Measurements from ENCODE around the gene HOXC9. TPM values are rescaled to one million over a fixed set of nuclear protein-coding genes. Genes with fewer than 3 reads are reported as not detected.
A peak's percentile ranks its signal among the peaks of the same experiment; 100 is the strongest.

HOXC9 gene
- total RNA-seq, 1 experiment from 2014 or later = not detected

DNA sequence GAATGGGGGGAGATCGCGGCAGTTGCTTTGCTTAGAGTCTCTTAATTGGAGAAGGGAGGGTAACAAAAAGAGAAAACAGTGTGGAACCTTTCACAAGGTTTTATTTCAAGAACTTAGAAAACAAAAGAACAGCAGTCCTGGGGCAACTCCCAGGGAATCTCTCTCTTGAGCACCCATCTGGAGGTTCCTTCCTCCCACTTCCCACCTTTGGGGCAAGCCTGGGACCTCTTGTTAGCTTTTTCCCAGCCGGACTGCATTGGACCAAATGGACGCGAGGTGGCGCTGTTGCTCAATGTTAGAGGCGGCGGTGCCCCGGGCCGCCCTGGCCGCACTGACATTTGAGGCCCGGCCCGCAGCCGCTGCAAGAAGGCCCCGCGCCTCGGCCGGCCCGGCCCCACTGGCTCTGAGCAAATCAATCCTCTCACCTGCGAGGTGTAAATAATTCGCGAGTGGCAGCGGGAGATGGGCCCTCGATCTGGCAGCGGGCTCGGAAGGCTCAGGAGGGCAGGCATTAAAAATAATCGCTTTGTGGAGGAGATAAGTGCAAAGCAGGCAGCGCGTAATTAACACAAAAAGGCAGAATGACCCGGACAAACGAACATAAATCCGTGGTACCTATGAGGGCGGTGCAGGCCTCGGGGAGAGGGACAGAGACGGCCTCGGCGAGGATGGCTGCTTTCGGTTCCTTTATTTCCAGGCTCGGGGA, 6.0 kb downstream of the HOXC9 start:
- TF ChIP-seq, protein P1, sequence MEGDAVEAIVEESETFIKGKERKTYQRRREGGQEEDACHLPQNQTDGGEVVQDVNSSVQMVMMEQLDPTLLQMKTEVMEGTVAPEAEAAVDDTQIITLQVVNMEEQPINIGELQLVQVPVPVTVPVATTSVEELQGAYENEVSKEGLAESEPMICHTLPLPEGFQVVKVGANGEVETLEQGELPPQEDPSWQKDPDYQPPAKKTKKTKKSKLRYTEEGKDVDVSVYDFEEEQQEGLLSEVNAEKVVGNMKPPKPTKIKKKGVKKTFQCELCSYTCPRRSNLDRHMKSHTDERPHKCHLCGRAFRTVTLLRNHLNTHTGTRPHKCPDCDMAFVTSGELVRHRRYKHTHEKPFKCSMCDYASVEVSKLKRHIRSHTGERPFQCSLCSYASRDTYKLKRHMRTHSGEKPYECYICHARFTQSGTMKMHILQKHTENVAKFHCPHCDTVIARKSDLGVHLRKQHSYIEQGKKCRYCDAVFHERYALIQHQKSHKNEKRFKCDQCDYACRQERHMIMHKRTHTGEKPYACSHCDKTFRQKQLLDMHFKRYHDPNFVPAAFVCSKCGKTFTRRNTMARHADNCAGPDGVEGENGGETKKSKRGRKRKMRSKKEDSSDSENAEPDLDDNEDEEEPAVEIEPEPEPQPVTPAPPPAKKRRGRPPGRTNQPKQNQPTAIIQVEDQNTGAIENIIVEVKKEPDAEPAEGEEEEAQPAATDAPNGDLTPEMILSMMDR (conservative IDR thresholded peaks at IDR 0.05) = peak; percentile 96
- WGBS (ENCODE audit: extremely low coverage, insufficient read length, low lambda C conversion rate) = no CpG with 5 or more reads among the region's 39 CpGs
- Histone ChIP-seq H3K18ac (ENCODE audit: insufficient read length, low read depth, low read length) (no peak overlapping the region), H4K20me1 (ENCODE audit: control insufficient read depth, insufficient read depth, insufficient read length) (no peaks in the 10 kb centered on the region), H3K4me1 (ENCODE audit: insufficient read depth, low read length) (no peaks in the 10 kb centered on the region), H3K9me3 (ENCODE audit: control insufficient read depth, low read depth, low read length) (no peaks in the 10 kb centered on the region), H3K23ac (ENCODE audit: insufficient read length, low read depth, low read length) (no peak overlapping the region), H3K79me1 (ENCODE audit: insufficient read depth, low read depth, low read length, poor library complexity, severe bottlenecking) (no peaks in the 10 kb centered on the region), H2AFZ (ENCODE audit: low read length) (no peak overlapping the region), H2AK5ac (ENCODE audit: insufficient read length, low read length) (no peak overlapping the region), H3K4ac (ENCODE audit: low read depth, low read length) (no peak overlapping the region), H3K27ac (ENCODE audit: insufficient read length, low read depth, low read length) (no peak overlapping the region), H2BK5ac (ENCODE audit: insufficient read length, low read length) (no peak overlapping the region), H3K9ac (ENCODE audit: extremely low read depth, insufficient read length, low read length) (no peak overlapping the region), H3K4me2 (ENCODE audit: insufficient read depth, insufficient read length, low read length) (no peak overlapping the region), H2BK120ac (ENCODE audit: low read depth, low read length, poor library complexity, severe bottlenecking) (no peak overlapping the region), H4K8ac (replicated peaks; ENCODE audit: insufficient read length, low read depth, low read length) (no peak overlapping the region), H3K56ac (ENCODE audit: insufficient read length, low read depth, low read length) (no peak overlapping the region), H3T11ph (ENCODE audit: low read length) (no peak overlapping the region), H3K14ac (ENCODE audit: insufficient read depth, low read length) (no peak overlapping the region), H3K23me2 (ENCODE audit: insufficient read length, low read depth, low read length, poor library complexity, severe bottlenecking) (no peaks in the 10 kb centered on the region), H4K5ac (ENCODE audit: insufficient read length, low read depth, low read length) (no peak overlapping the region), H4K91ac (ENCODE audit: insufficient read length, low read depth, low read length) (no peak overlapping the region), H2BK12ac (ENCODE audit: insufficient read length, low read depth, low read length) (no peak overlapping the region), H3K27me3 (ENCODE audit: insufficient read depth, low read length) (peaks cover 96% of the 10 kb centered on the region), H3K79me2 (ENCODE audit: insufficient read depth, low read length) (no peaks in the 10 kb centered on the region), H2BK20ac (ENCODE audit: low read depth, low read length, poor library complexity, severe bottlenecking) (no peak overlapping the region), H2BK15ac (ENCODE audit: low read depth, low read length) (no peak overlapping the region)
- Mint-ChIP-seq H3K27ac (no peak overlapping the region; a peak in 1 of 7 replicates), H3K9me3 (peaks cover 4 to 7% of the 10 kb centered on the region in 2 experiments; a peak in 3 of 5 replicates), H3K27me3 (ENCODE audit: low read depth) (peaks cover 100% of the 10 kb centered on the region), H3K4me1 (peaks cover 7 to 26% of the 10 kb centered on the region in 2 experiments), H3K36me3 (ENCODE audit: insufficient read depth in 1 of 3, low read depth in 3 of 3) (no peaks in the 10 kb centered on the region), H3K4me3 (peak overlapping the region in 1 of 2 experiments; percentile 2; a peak in 1 of 5 replicates)
- peak; percentile 92 for DNase-seq
